Peyer's patch (tissue), 4 donors: ENCODE results near the gene RPSA.

Source experiments
- POLR2A ChIP-seq, 2 donors: fragments of 450-650 bp; IDR thresholded peaks; one replicate each; pipeline ENCODE4 v1.5.1; 2017; ENCODE audit warnings: antibody characterized with exemption in 2 of 2, mild to moderate bottlenecking in 2 of 2, moderate library complexity in 2 of 2
- TF ChIP-seq, protein P1 (sequence below), 6 experiments: fragments of 450-650 bp in 4 of 6; fragments of 200-600 bp in 2 of 6; sonication (generic) in 1 of 6; IDR thresholded peaks; one replicate each; pipeline ENCODE4 v1.5.1; 2017 to 2019; ENCODE audit warnings: antibody characterized with exemption in 6 of 6, mild to moderate bottlenecking in 3 of 6, moderate library complexity in 1 of 6

DNA sequence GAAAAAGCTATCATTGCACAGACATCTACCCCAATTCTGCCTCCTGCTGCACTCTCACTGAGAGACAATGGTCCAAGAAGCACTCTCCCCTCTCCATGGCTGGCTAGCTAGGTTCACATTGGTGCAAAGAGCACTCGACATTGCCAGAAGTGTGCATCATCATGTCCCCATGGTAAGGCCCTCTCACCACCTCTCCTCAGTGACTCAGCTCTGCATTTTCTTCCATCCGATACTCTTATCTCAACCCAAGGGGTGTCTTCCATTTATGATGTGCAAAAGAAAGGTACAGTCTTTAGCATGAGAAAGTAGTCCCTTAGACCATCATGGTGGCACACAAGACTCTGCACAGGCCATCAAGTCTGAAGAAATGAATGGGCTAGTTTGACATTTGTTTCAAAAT lies 14.0 kb downstream of the RPSA start:
- TF ChIP-seq POLR2A (IDR thresholded peaks at IDR 0.05): no peak
- TF ChIP-seq, protein P1, sequence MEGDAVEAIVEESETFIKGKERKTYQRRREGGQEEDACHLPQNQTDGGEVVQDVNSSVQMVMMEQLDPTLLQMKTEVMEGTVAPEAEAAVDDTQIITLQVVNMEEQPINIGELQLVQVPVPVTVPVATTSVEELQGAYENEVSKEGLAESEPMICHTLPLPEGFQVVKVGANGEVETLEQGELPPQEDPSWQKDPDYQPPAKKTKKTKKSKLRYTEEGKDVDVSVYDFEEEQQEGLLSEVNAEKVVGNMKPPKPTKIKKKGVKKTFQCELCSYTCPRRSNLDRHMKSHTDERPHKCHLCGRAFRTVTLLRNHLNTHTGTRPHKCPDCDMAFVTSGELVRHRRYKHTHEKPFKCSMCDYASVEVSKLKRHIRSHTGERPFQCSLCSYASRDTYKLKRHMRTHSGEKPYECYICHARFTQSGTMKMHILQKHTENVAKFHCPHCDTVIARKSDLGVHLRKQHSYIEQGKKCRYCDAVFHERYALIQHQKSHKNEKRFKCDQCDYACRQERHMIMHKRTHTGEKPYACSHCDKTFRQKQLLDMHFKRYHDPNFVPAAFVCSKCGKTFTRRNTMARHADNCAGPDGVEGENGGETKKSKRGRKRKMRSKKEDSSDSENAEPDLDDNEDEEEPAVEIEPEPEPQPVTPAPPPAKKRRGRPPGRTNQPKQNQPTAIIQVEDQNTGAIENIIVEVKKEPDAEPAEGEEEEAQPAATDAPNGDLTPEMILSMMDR (IDR thresholded peaks at IDR 0.05): no peak
